Endothelial cell of umbilical vein (primary cell): Measurements from ENCODE around the gene ERCC8.

Experiments
- EZH2 ChIP-seq: IDR thresholded peaks from 2 replicates; pipeline ENCODE4 v1.6.1; 2012; ENCODE audit warnings: borderline replicate concordance, low read depth, mild to moderate bottlenecking, moderate library complexity, low read length, inconsistent platforms; ENCODE audit not compliant: severe bottlenecking
- FOS ChIP-seq: IDR thresholded peaks from 2 replicates; pipeline ENCODE4 v1.6.1; 2011; ENCODE audit warnings: mild to moderate bottlenecking, low read length, moderate library complexity, borderline replicate concordance; ENCODE audit not compliant: insufficient read depth
- GATA2 ChIP-seq: IDR thresholded peaks from 2 replicates; pipeline ENCODE4 v1.7.0; 2011; ENCODE audit warnings: low read depth, mild to moderate bottlenecking, moderate library complexity, mixed read lengths, low read length; ENCODE audit not compliant: insufficient read length, insufficient read depth
- JUN ChIP-seq: IDR thresholded peaks from 2 replicates; pipeline ENCODE4 v1.6.1; 2011; ENCODE audit warnings: borderline replicate concordance, low read depth; ENCODE audit not compliant: insufficient read length, insufficient read depth
- MYC ChIP-seq: IDR thresholded peaks from one replicate; pipeline ENCODE4 v1.6.1; 2011; ENCODE audit warnings: mild to moderate bottlenecking, low read depth, low read length
- POLR2A ChIP-seq: IDR thresholded peaks from 2 replicates; pipeline ENCODE4 v1.6.1; 2012; ENCODE audit warnings: low read depth, mild to moderate bottlenecking, control low read depth, low read length
- POLR2AphosphoS5 ChIP-seq: IDR thresholded peaks from 2 replicates; pipeline ENCODE4 v1.6.1; 2012; ENCODE audit warnings: low read depth, mild to moderate bottlenecking, control low read depth, low read length, moderate library complexity; ENCODE audit not compliant: insufficient read depth
- TF ChIP-seq, protein P1 (sequence below), 2 donors: IDR thresholded peaks; 1 replicate in 1 of 2; 2 replicates in 1 of 2; pipeline ENCODE4 v1.5.1; 2011; ENCODE audit warnings: low read length in 2 of 2, mild to moderate bottlenecking in 2 of 2, moderate library complexity in 2 of 2, control low read depth in 1 of 2, inconsistent platforms in 1 of 2, low read depth in 1 of 2; ENCODE audit not compliant: insufficient read depth in 1 of 2; ENCODE audit errors: extremely low read depth in 1 of 2
- TF ChIP-seq, protein P2 (sequence below): IDR thresholded peaks from 2 replicates; pipeline ENCODE4 v1.6.1; 2011; ENCODE audit not compliant: insufficient read depth, insufficient read length

DNA sequence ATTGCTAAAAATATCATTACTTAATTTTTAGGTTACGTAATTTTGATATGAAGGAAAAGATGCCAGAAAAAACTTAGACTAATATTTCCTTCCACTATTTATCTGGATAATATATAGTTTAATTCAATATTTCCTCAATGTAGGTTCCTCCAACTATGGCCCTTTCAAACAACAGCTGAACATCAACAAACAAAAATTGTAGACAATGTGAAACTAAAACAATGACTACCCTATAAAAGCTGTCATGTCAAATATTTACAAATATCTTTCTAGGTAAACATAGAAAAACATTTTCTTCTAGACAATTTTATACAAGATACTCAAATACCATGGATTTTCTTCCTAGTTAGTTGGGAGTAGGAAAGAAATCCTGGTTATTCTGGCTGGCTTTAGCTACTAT is 117.7 kb downstream of the ERCC8 start:
- TF ChIP-seq MYC, result no peak
- TF ChIP-seq, protein P1, sequence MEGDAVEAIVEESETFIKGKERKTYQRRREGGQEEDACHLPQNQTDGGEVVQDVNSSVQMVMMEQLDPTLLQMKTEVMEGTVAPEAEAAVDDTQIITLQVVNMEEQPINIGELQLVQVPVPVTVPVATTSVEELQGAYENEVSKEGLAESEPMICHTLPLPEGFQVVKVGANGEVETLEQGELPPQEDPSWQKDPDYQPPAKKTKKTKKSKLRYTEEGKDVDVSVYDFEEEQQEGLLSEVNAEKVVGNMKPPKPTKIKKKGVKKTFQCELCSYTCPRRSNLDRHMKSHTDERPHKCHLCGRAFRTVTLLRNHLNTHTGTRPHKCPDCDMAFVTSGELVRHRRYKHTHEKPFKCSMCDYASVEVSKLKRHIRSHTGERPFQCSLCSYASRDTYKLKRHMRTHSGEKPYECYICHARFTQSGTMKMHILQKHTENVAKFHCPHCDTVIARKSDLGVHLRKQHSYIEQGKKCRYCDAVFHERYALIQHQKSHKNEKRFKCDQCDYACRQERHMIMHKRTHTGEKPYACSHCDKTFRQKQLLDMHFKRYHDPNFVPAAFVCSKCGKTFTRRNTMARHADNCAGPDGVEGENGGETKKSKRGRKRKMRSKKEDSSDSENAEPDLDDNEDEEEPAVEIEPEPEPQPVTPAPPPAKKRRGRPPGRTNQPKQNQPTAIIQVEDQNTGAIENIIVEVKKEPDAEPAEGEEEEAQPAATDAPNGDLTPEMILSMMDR (IDR thresholded peaks at IDR 0.05; ENCODE audit: extremely low read depth in 1 of 2, insufficient read depth in 1 of 2, low read depth in 1 of 2, low read length in 2 of 2), result no peak
- no peak for TF ChIP-seq POLR2A
- no peak for TF ChIP-seq POLR2AphosphoS5
- TF ChIP-seq EZH2, result no peak
- TF ChIP-seq, protein P2, sequence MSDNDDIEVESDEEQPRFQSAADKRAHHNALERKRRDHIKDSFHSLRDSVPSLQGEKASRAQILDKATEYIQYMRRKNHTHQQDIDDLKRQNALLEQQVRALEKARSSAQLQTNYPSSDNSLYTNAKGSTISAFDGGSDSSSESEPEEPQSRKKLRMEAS, result no peak
- TF ChIP-seq GATA2, result no peak
- no peak for TF ChIP-seq JUN
- TF ChIP-seq FOS, result no peak
